GM12878 (cell line): ENCODE measurements around the gene SRC. TPM values are rescaled to one million over a fixed set of nuclear protein-coding genes. Genes with fewer than 3 reads are reported as not detected.

Experiments used
- ATAC-seq: fragments of 200-7000 bp; cut with Tn5 transposase; 3 replicates; pipeline ENCODE4 v1.9.1; 2020; ENCODE audit warnings: mild to moderate bottlenecking, moderate library complexity
- BruUV-seq: library from RNA; stranded (reverse); fragments of 400-500 nt; replicated peaks from 2 replicates; lab custom pipeline; 2021; lab: Mats Ljungman, UMichigan
- CTCF ChIA-PET: fragments of 300-600 bp; sonication (Branson Sonifier 250); formaldehyde crosslinking; extraction: SDS; loops from one replicate; lab custom pipeline; 2021; ENCODE audit warnings: inconsistent platforms; lab: Yijun Ruan, JAX
- POLR2A ChIA-PET: fragments of 350-600 bp; formaldehyde crosslinking; extraction: SDS; loops from one replicate; lab custom pipeline; 2021; ENCODE audit warnings: inconsistent platforms; lab: Charles Lee
- RAD21 ChIA-PET: fragments of 300-600 bp; sonication (Branson Sonifier 250); formaldehyde crosslinking; loops from one replicate; lab custom pipeline; 2023; ENCODE audit warnings: antibody characterized with exemption; ENCODE audit not compliant: unreplicated experiment; lab: Charles Lee
- SMC1A ChIA-PET: fragments of 300-600 bp; sonication (Branson Sonifier 250); formaldehyde crosslinking; loops from one replicate; lab custom pipeline; 2023; ENCODE audit not compliant: unreplicated experiment, uncharacterized antibody; lab: Charles Lee
- DNase-seq: peaks from one replicate; pipeline ENCODE4 v3.0.0-alpha.2; 2011; ENCODE audit warnings: low read depth, low spot score
- FAIRE-seq: peaks from 3 replicates; lab custom pipeline; 2011; peaks lifted over from hg19 to GRCh38; lab: Jason Lieb, UNC
- H2AFZ ChIP-seq: 2 replicates; pipeline ENCODE4 v1.6.0; 2011; ENCODE audit warnings: low read depth, low read length, control low read depth; ENCODE audit not compliant: control insufficient read depth
- H3K27ac ChIP-seq: 2 replicates; pipeline ENCODE4 v1.5.1; 2011; ENCODE audit warnings: control low read depth; ENCODE audit not compliant: control insufficient read depth, insufficient read depth
- H3K27me3 ChIP-seq, 2 experiments: replicated peaks in 1 of 2; 2 replicates each; pipeline versions ENCODE4 v1.6.0 to v1.6.1; 2011; ENCODE audit warnings: low read length in 1 of 2; ENCODE audit not compliant: control insufficient read depth in 2 of 2, insufficient read depth in 2 of 2
- H3K36me3 ChIP-seq, 2 experiments: 2 replicates each; pipeline ENCODE4 v1.5.1; 2011; ENCODE audit warnings: low read length in 1 of 2; ENCODE audit not compliant: control insufficient read depth in 2 of 2, insufficient read depth in 2 of 2
- H3K4me1 ChIP-seq: 2 replicates; pipeline ENCODE4 v1.6.1; 2011; ENCODE audit warnings: mild to moderate bottlenecking, low read length, moderate library complexity, mixed read lengths; ENCODE audit not compliant: control insufficient read depth, insufficient read depth
- H3K4me2 ChIP-seq: 2 replicates; pipeline ENCODE4 v1.6.0; 2011; ENCODE audit warnings: control low read depth; ENCODE audit not compliant: control insufficient read depth, insufficient read depth
- H3K4me3 ChIP-seq: fragments of 200-600 bp; sonication (generic); 2 replicates; pipeline ENCODE4 v1.5.1; 2016
- H3K79me2 ChIP-seq: 2 replicates; pipeline ENCODE4 v1.6.0; 2011; ENCODE audit warnings: low read length; ENCODE audit not compliant: control insufficient read depth, insufficient read depth
- H3K9ac ChIP-seq: 2 replicates; pipeline ENCODE4 v1.8.0; 2011; ENCODE audit warnings: low read length, control low read depth, mixed read lengths; ENCODE audit not compliant: control insufficient read depth, insufficient read depth
- H3K9me3 ChIP-seq: replicated peaks from 3 replicates; pipeline ENCODE4 v1.5.1; 2011; ENCODE audit warnings: mild to moderate bottlenecking, low read length; ENCODE audit not compliant: control insufficient read depth, insufficient read depth
- H4K20me1 ChIP-seq: 2 replicates; pipeline ENCODE4 v1.6.0; 2011; ENCODE audit not compliant: control insufficient read depth, insufficient read depth
- CBX5 ChIP-seq: sonication (generic); IDR thresholded peaks from 2 replicates; pipeline ENCODE4 v1.6.1; 2016; ENCODE audit warnings: low read depth, moderate library complexity, mild to moderate bottlenecking, inconsistent platforms
- CEBPZ ChIP-seq: fragments of 150-350 bp; IDR thresholded peaks from 2 replicates; pipeline ENCODE4 v1.6.1; 2016; ENCODE audit warnings: low read depth, low read length
- IKZF2 ChIP-seq, 2 experiments: fragments of 450-650 bp; IDR thresholded peaks; 2 replicates each; pipeline ENCODE4 v1.6.1; 2017; ENCODE audit warnings: mild to moderate bottlenecking in 2 of 2, moderate library complexity in 2 of 2
- IRF3 ChIP-seq: fragments of 450-650 bp; IDR thresholded peaks from 2 replicates; pipeline ENCODE4 v1.6.1; 2014; ENCODE audit warnings: mild to moderate bottlenecking
- MTA3 ChIP-seq: IDR thresholded peaks from 2 replicates; pipeline ENCODE4 v1.6.1; 2012; ENCODE audit warnings: low read length, inconsistent platforms, borderline replicate concordance
- MXI1 ChIP-seq: fragments of 150-350 bp; IDR thresholded peaks from 2 replicates; pipeline ENCODE4 v1.6.1; 2011; ENCODE audit warnings: low read depth, mild to moderate bottlenecking, inconsistent platforms, low read length, improper control_type of control experiment
- MYC ChIP-seq: IDR thresholded peaks from 2 replicates; pipeline ENCODE4 v1.6.1; 2011; ENCODE audit warnings: mild to moderate bottlenecking, low read length, moderate library complexity, inconsistent platforms; ENCODE audit not compliant: insufficient read depth, insufficient replicate concordance, insufficient read length, severe bottlenecking
- NR2F1 ChIP-seq: fragments of 450-650 bp; conservative IDR thresholded peaks from 2 replicates; pipeline ENCODE4 v1.6.1; 2017; ENCODE audit warnings: mild to moderate bottlenecking
- POLR2AphosphoS2 ChIP-seq: IDR thresholded peaks from 2 replicates; pipeline ENCODE4 v1.6.1; 2011; ENCODE audit warnings: low read depth, mild to moderate bottlenecking, low read length, improper control_type of control experiment, moderate library complexity
- SP1 ChIP-seq: IDR thresholded peaks from one replicate; pipeline ENCODE4 v1.6.1; 2011; ENCODE audit warnings: low read depth, low read length
- SUPT20H ChIP-seq: IDR thresholded peaks from 2 replicates; pipeline ENCODE4 v1.6.1; 2011; ENCODE audit warnings: low read depth, mild to moderate bottlenecking, low read length, moderate library complexity, borderline replicate concordance; ENCODE audit not compliant: control insufficient read depth
- WRNIP1 ChIP-seq: IDR thresholded peaks from 2 replicates; pipeline ENCODE4 v1.6.1; 2011; ENCODE audit warnings: low read depth, low read length, improper control_type of control experiment, borderline replicate concordance
- ZNF207 ChIP-seq: fragments of 450-650 bp; IDR thresholded peaks from 2 replicates; pipeline ENCODE4 v1.6.1; 2014; ENCODE audit warnings: antibody characterized with exemption, mild to moderate bottlenecking, borderline replicate concordance
- ZNF687 ChIP-seq: fragments of 450-650 bp; IDR thresholded peaks from 2 replicates; pipeline ENCODE4 v1.6.1; 2017; ENCODE audit warnings: mild to moderate bottlenecking, moderate library complexity
- WGBS: methylation state at CpG from one replicate; pipeline ENCODE4 v1.1.6; 2016; ENCODE audit warnings: low lambda C conversion rate; ENCODE audit not compliant: insufficient replicate concordance, insufficient coverage; ENCODE audit errors: missing lambda C conversion rate; 5-methylcytosine and 5-hydroxymethylcytosine counted together
- in situ Hi-C: fragments of 300-500 bp; cut with MboI; formaldehyde crosslinking; loops from 9 replicates; pipeline ENCODE4 v1.14.3; 2018; ENCODE audit warnings: mixed read lengths
- intact Hi-C: fragments of 100-400 bp; cut with micrococcal nuclease; formaldehyde crosslinking; loops from one replicate; pipeline ENCODE4 v1.14.2; 2022; ENCODE audit not compliant: unreplicated experiment
- polyA plus RNA-seq, 11 experiments: library from polyadenylated mRNA; depleted of rRNA in 4 of 11; unstranded in 6 of 11; stranded (reverse) in 5 of 11; fragments of >200 nt; fragmentation: Nextera tagmentation in 4 of 11; fragmentation: Illumina TruSeq in 1 of 11; extraction: Ambion mirVana in 4 of 11; extraction: Trizol in 1 of 11; gene quantifications; 1 replicate in 1 of 11; 2 replicates in 10 of 11; pipeline versions ENCODE4 v1.2.1 to v1.2.3, GENCODE V29; 2011 to 2016; ENCODE audit warnings: inconsistent platforms in 2 of 11, missing spikeins in 2 of 11, low read depth in 1 of 11
- total RNA-seq, 4 experiments: library from RNA; depleted of rRNA in 3 of 4; stranded (reverse); fragments of >200 nt in 3 of 4; fragmentation: Illumina TruSeq in 1 of 4; extraction: Trizol in 1 of 4; gene quantifications; 2 replicates each; pipeline versions ENCODE4 v1.2.1 to v1.2.3, GENCODE V29; 2013 to 2021

SRC gene
- total and polyA plus RNA-seq, 10 of the 15 experiments (the other 5 are each of a cell fraction or from before 2014, with no cell fraction given) = 0.60 to 71.3 (median 27.2) TPM

DNA sequence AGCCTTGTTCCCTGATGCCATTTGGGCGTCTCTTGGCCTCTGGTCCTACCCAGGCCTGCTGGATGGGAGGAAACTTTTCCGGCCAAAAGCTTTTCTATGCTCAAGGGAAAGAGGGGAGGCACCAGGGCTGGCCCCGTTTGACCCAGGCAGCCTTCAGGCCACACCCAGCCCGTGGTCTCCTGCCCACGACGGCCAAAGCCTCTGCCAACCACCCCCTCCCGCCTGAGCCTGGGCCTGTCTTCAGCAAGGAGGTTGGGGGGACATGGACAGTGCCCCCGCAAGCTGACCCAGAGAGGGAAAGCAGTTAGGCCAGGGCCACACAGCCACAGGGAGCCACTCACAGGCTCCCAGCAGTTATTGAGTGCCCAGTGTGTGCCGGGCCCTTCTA lies 49.5 kb downstream of the SRC start (continued):
- TF ChIP-seq IRF3 (no peak), NR2F1 (no peak), CBX5 (no peak), MTA3 (no peak)
- TF ChIP-seq, all 136 proteins: peak for 0

GRCh38 chr20:37395921-37396415 lies 50.0 kb downstream of the SRC start:
- FAIRE-seq (no peak), DNase-seq (no peak), ATAC-seq (no peak)
- H3K27ac ChIP-seq = no peak overlapping the region
- no peak for TF ChIP-seq WRNIP1
- no peak for TF ChIP-seq ZNF207
- TF ChIP-seq POLR2AphosphoS2 = no peak
- no peak for TF ChIP-seq MXI1
- TF ChIP-seq SP1 = no peak
- no peak for TF ChIP-seq CEBPZ
- no peak for TF ChIP-seq ZNF687
- TF ChIP-seq SUPT20H = no peak
- TF ChIP-seq IKZF2 (IDR thresholded peaks at IDR 0.05) = no peak
- no peak for TF ChIP-seq MYC
- H3K9ac ChIP-seq = no peak overlapping the region
- POLR2A ChIA-PET = no interaction called here
- no peaks in the 10 kb centered on the region for H3K79me2 ChIP-seq
- over 99% methylated on average over 19 of the region's 22 CpGs for WGBS
- in situ Hi-C loops = no loop called here
- H3K36me3 ChIP-seq = peaks cover 19 to 64% of the 10 kb centered on the region in 2 experiments
- intact Hi-C loops = no loop called here
- H3K27me3 ChIP-seq = no peaks in the 10 kb centered on the region
- H3K4me3 ChIP-seq = no peak overlapping the region
- BruUV-seq = no TSS peak
- H3K9me3 ChIP-seq = no peaks in the 10 kb centered on the region
- no peak overlapping the region for H3K4me2 ChIP-seq
- no peak overlapping the region for H2AFZ ChIP-seq
- CTCF ChIA-PET = no interaction called here
- no peaks in the 10 kb centered on the region for H4K20me1 ChIP-seq
- RAD21 ChIA-PET = no interaction called here
- SMC1A ChIA-PET = no interaction called here
- H3K4me1 ChIP-seq = no peaks in the 10 kb centered on the region
